GM18520 (cell line): Measurements from ENCODE around the gene VPREB3.
"Not testable (repeated sequence)": the region's sequence is repeated elsewhere in the genome, so short reads cannot be mapped to it uniquely, and the experiment has no call there.

Experiments used
- ATAC-seq: cut with Tn5 transposase; IDR thresholded peaks from one replicate; pipeline ENCODE4 v1.9.1; 2021; ENCODE audit not compliant: unreplicated experiment

VPREB3 gene

DNA sequence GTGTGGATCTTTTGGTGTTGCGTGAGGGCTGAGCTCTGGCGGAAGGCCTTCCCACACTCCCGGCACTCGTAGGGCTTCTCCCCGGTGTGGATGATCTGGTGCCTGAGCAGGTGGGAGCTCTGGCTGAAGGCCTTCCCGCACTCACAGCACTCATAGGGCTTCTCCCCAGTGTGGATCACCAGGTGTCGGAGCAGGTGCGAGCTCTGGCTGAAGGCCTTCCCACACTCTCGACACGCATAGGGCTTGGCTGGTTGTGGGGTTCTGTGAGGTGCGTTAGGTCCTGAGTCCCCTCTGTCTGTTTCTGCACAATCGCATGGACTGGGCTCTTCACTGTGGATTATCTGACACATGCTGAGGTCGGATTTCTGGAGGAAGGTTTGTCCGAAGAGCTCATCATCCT is 9.7 kb downstream of the VPREB3 start:
- ATAC-seq, result no peak

DNA sequence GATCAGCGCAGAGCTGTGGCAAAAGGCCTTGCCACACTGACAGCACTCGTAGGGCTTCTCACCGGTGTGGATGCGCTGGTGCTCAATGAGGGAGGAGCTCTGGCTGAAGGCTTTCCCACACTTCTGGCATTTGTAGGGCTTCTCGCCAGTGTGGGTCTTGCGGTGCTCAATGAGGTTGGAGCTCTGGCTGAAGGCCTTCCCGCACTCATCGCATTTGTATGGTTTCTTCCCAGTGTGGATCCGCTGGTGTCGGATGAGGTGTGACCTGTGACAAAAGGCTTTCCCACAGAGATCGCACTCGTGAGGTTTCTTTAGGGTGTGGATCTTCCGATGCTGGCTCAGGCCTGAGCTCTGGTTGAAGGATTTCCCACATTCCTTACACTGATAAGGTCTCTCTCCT is 10.2 kb downstream of the VPREB3 start:
- ATAC-seq, result no peak

DNA sequence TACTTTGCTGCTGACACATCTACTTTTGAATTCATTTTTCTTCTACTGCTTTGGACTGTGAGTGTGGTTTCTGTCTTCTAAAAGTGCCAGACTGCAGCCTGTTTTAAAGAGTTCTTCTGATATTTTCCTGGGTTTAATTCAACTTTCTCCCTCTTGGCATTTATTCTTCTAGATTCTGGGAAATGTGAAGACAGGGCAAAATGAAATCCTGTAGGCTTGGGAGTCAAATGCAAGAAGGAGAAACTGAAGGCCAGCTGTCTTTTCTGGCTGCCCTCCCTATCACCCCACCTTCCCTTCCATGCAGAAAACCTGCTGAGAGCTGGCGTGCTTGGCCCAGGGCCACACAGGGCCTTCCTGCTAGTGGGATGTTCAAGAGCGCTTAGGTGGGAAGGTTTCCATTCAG is 10.9 kb downstream of the VPREB3 start:
- ATAC-seq, result no peak

- no peak for ATAC-seq
Measured at GRCh38 chr22:23742505-23743264, 11.5 kb downstream of the VPREB3 start.

GRCh38 chr22:23737696-23738095 is 16.5 kb downstream of the VPREB3 start:
- no peak for ATAC-seq

- ATAC-seq, result not testable (repeated sequence)
Measured at GRCh38 chr22:23728108-23728507, 26.1 kb downstream of the VPREB3 start.

GRCh38 chr22:23722724-23723123 is 31.5 kb downstream of the VPREB3 start:
- ATAC-seq, result no peak

GRCh38 chr22:23722160-23722559 is 32.1 kb downstream of the VPREB3 start:
- no peak for ATAC-seq

DNA sequence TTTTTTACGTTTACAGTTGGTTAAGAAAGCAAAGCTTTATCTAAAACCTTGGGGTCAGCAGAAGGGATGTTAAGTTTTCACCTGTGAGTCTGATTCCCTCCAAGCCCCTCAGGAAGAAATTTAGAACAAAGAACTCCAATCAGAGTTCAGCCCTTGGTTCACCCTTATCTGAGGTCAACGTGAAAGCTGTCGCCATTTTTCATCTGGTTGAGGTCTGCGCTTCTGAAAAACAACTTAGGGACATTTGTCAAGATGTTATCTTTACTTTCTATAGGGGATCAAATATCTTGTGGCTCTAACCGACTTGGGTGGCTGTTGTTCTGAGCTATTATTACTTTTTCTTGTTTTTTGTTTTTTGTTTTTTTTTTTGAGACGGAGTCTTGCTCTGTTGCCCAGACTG is 33.4 kb downstream of the VPREB3 start:
- no peak for ATAC-seq

DNA sequence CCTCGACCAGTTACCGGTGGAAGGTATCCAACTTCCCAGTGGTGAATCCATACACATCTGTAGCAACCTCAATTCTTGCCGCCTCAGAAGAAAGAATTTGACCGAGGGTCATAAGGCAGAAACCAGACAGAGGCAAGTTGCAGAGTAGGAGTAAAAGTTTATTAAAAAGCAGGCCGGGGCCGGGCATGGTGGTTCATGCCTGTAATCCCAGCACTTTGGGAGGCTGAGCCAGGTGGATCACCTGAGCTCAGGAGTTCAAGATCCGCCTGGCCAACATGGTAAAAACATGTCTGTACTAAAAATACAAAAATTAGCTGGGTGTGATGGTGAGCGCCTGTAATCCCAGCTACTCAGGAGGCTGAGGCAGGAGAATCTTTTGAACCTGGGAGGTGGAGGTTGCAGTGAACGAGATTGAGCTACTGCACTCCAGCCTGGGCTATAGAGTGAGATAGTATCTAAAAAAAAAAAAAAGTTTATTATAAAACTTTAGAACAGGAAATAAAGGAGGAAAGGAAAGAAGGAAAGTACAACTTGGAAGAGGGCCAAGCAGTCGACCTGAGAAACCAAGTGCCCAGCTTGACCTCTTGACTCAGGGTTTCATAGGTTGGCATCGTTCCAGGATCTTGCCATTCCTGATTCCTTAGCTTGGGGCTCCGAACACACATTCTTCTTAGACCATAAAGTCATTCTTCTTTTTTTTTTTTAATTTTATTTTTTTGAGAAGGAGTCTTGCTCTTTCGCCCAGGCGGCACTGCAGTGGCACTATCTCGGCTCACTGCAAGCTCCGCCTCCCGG is 35.7 kb downstream of the VPREB3 start:
- no peak for ATAC-seq

- no peak for ATAC-seq
Measured at GRCh38 chr22:23716811-23717801, 37.1 kb downstream of the VPREB3 start.

- no peak for ATAC-seq
Measured at GRCh38 chr22:23715806-23716375, 38.3 kb downstream of the VPREB3 start.

DNA sequence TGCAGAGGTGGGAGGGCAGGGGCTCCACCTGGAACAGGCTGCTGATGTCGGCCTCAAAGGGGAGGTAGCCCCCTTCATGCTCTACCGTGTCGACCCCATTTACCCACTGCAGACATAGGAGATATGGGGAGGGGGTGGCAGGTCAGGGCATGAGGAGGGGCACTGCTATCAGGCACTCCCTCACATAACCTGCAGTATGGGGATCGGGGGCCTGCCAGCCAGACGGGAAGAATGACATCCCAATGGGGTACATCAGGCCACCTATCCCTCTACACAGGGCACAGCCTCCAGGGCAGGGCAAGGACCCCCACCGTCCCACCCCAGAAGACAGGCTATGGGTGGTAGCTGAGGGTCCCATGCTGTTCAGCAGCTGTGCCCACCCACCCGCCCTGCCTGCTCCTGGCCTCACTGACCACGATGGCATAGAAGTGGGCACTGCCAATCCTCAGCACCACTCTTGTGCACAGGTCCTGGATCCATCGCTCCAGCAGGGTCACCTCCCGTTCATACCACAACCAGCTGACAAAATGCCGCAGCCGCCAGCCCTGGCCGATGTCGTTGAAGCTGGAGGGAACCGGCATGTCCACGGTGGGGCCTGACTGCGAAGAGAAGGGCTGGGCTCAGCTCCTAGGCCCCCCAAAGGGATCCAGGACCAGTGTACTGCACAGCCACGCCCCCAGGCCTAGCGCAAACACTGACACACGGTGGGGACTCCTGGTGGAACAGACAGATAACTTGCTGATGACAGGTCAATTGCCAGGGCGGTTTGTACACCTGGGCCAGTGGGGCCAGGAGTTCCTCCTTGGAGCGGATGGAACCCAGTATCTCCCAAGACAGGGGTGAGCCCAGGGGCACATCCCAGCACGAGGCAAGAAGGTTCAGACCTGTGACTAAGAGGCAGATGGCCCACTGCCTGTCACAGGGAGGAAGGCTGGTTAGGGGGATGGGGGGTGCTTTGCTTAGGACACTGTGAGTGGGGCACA is 39.3 kb downstream of the VPREB3 start:
- ATAC-seq, result no peak

GRCh38 chr22:23713696-23714595 is 40.3 kb downstream of the VPREB3 start:
- no peak for ATAC-seq

GRCh38 chr22:23712256-23712655 is 42.0 kb downstream of the VPREB3 start:
- ATAC-seq, result no peak

DNA sequence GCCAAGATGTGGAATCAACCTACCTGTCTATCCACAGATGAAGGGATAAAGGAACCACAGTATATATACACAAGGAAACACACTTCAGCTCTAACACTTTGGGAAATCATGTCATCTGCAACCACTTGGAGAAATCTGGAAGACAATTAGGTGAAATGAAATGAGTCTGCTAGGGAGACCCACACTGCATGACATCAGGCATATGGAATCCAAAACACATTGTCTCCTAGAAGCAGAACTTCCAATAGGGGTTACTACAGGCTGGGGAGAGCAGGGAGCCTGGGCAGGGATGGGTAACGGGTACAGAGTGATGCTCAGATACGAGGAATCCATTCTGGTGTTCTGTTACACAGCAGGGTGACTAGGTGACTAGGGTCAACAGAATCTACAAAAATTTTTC is 45.1 kb downstream of the VPREB3 start:
- ATAC-seq, result no peak

GRCh38 chr22:23708270-23708669 is 46.0 kb downstream of the VPREB3 start:
- ATAC-seq, result no peak

DNA sequence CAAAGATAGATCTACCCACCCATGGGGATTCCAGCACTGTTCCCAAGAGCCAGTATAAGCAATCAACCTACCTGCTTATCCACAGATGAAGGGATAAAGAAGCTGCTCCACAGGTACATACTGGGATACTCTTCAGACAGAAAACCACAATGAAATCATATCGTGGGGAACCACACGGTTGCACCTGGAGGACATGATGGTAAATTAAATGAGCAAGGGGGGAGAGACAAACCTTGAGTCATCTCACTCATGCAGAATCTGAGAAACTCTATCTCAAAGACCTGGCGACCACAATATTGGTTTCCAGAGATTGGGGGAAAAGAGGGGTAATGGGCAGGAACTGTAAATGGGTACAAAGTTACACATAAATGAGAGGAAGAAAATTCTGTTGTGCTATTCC is 48.9 kb downstream of the VPREB3 start:
- ATAC-seq, result no peak

- no peak for ATAC-seq
Measured at GRCh38 chr22:23704829-23705228, 49.4 kb downstream of the VPREB3 start.
